GM15510 (cell line): ENCODE results near the gene DDX54.

Source experiments
- POLR2A ChIP-seq: IDR thresholded peaks from 3 replicates; pipeline ENCODE4 v1.6.1; 2011; ENCODE audit warnings: borderline replicate concordance; ENCODE audit not compliant: insufficient read length; ENCODE audit errors: extremely low read depth

The DDX54 gene

GRCh38 chr12:113137861-113138783, 47.2 kb downstream of the DDX54 start:
- TF ChIP-seq POLR2A: no peak

- TF ChIP-seq POLR2A: no peak
These were observed 48.2 kb downstream of the DDX54 start for GRCh38 chr12:113136990-113137511.

GRCh38 chr12:113136128-113136989, 48.9 kb downstream of the DDX54 start:
- no peak for TF ChIP-seq POLR2A

- no peak for TF ChIP-seq POLR2A
These were observed 49.8 kb downstream of the DDX54 start, which contains the start of gene RASAL1 for GRCh38 chr12:113135178-113136127. Gene RASAL1, minus strand, starts transcription at chr12:113135761. Its CDS starts 299 bp downstream, at chr12:113135462.

- no peak for TF ChIP-seq POLR2A
These were observed 50.7 kb downstream of the DDX54 start for GRCh38 chr12:113134521-113134951.

- TF ChIP-seq POLR2A: no peak
These were observed 51.2 kb downstream of the DDX54 start for GRCh38 chr12:113134071-113134470.

GRCh38 chr12:113133666-113134065, 51.6 kb downstream of the DDX54 start:
- TF ChIP-seq POLR2A: no peak

GRCh38 chr12:113133036-113133435, 52.2 kb downstream of the DDX54 start:
- no peak for TF ChIP-seq POLR2A

GRCh38 chr12:113131556-113131955, 53.7 kb downstream of the DDX54 start:
- no peak for TF ChIP-seq POLR2A

GRCh38 chr12:113130457-113131135, 54.7 kb downstream of the DDX54 start:
- no peak for TF ChIP-seq POLR2A

GRCh38 chr12:113129664-113130456, 55.4 kb downstream of the DDX54 start:
- no peak for TF ChIP-seq POLR2A

GRCh38 chr12:113128802-113129663, 56.2 kb downstream of the DDX54 start:
- TF ChIP-seq POLR2A: no peak
